ENCODE data around the gene CYP2C8. TPM values are rescaled to one million over a fixed set of nuclear protein-coding genes. Genes with fewer than 3 reads are reported as not detected.
"Not testable (repeated sequence)": the region's sequence is repeated elsewhere in the genome, so short reads cannot be mapped to it uniquely, and the experiment has no call there.

Gene CYP2C8
- total RNA-seq, result under 1 TPM; 0.24 to 0.51 (median 0.41) TPM

DNA sequence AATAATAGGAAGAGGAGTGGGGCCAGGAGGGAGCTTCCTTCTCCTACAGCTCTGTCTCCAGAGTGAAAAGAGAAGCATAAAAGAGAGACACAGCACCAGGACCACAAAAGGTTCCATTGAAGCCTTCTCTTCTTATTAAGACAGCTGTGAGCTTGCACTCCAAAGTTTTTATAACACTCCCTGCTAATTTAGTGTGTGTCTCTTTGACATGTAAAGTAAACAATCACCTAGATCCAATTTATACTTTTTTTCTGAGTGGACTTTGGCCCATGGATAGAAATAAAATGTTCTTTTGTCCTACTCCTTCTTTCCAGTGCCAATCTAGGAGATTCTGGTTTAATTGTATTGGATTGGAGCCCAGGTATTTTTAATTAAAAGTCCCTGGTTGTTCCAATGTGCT, at the start of gene CYP2C8:
Gene CYP2C8 (minus strand): TSS at position 212 of the 400 bp plus-strand sequence. CDS start 95 bp downstream, at position 117.
- no peak within 1 kb of the TSS for H3K4me3 Mint-ChIP-seq

DNA sequence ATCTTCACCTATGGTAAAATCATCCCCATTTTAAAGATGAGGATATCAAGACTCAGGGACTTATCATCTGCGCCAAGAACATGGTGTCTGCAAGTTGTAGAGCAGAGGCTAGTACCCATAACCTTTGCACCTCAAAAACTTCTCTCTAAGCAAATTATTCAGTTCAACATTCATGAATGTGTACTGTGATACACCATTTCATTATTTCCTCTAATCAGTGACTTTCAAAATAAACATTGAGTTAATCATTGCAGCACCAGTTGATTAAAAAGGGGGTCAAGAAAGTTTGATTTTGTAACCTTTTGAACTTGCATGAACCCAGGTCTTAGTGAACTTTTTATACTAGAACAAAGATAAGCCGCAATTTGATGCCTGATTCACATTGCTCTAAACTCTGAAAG, 47.6 kb upstream of the CYP2C8 start:
- no peak for ATAC-seq
- peaks cover 2% of the 10 kb centered on the region for H3K27me3 Mint-ChIP-seq (ENCODE audit: low read depth)

More for the DNA sequence above, at the start of gene CYP2C8:
- no peaks in the 10 kb centered on the region for H3K4me1 Mint-ChIP-seq (ENCODE audit: low read depth)
- H3K9me3 Mint-ChIP-seq, result peaks cover 5% of the 10 kb centered on the region
- no peak for DNase-seq
- no peak for ATAC-seq
- H3K36me3 Mint-ChIP-seq (ENCODE audit: insufficient read depth), result no peaks in the 10 kb centered on the region
- no peaks in the 10 kb centered on the region for H3K27me3 Mint-ChIP-seq (ENCODE audit: low read depth)

GRCh38 chr10:95110823-95111222, 41.5 kb upstream of the CYP2C8 start:
- not testable (repeated sequence) for H3K27me3 Mint-ChIP-seq (ENCODE audit: low read depth); ATAC-seq

More for the DNA sequence above, 47.6 kb upstream of the CYP2C8 start:
- H3K36me3 Mint-ChIP-seq (ENCODE audit: insufficient read depth), result no peaks in the 10 kb centered on the region
- no peak for DNase-seq
- H3K9me3 Mint-ChIP-seq, result peaks cover 13% of the 10 kb centered on the region
- H3K4me3 Mint-ChIP-seq, result no peak overlapping the region
- H3K4me1 Mint-ChIP-seq (ENCODE audit: low read depth), result no peaks in the 10 kb centered on the region

GRCh38 chr10:95097805-95098204, 28.5 kb upstream of the CYP2C8 start:
- H3K4me3 Mint-ChIP-seq, result no peak overlapping the region
- no peaks in the 10 kb centered on the region for H3K27me3 Mint-ChIP-seq (ENCODE audit: low read depth)
- H3K4me1 Mint-ChIP-seq (ENCODE audit: low read depth), result no peaks in the 10 kb centered on the region
- H3K9me3 Mint-ChIP-seq, result peaks cover 4% of the 10 kb centered on the region
- ATAC-seq (no peak), DNase-seq (no peak)
- H3K36me3 Mint-ChIP-seq (ENCODE audit: insufficient read depth), result no peaks in the 10 kb centered on the region

More at GRCh38 chr10:95110823-95111222, 41.5 kb upstream of the CYP2C8 start:
- DNase-seq; H3K36me3 Mint-ChIP-seq (ENCODE audit: insufficient read depth); H3K4me1 Mint-ChIP-seq (ENCODE audit: low read depth); H3K4me3 Mint-ChIP-seq; H3K9me3 Mint-ChIP-seq: not testable (repeated sequence)

- no peaks in the 10 kb centered on the region for H3K4me1 Mint-ChIP-seq (ENCODE audit: low read depth)
- no peak overlapping the region for H3K4me3 Mint-ChIP-seq
- no peaks in the 10 kb centered on the region for H3K27me3 Mint-ChIP-seq (ENCODE audit: low read depth)
- DNase-seq (no peak), ATAC-seq (no peak)
- H3K9me3 Mint-ChIP-seq, result peaks cover 4% of the 10 kb centered on the region
- H3K36me3 Mint-ChIP-seq (ENCODE audit: insufficient read depth), result no peaks in the 10 kb centered on the region
Measured at GRCh38 chr10:95096143-95096542, 26.8 kb upstream of the CYP2C8 start.

DNA sequence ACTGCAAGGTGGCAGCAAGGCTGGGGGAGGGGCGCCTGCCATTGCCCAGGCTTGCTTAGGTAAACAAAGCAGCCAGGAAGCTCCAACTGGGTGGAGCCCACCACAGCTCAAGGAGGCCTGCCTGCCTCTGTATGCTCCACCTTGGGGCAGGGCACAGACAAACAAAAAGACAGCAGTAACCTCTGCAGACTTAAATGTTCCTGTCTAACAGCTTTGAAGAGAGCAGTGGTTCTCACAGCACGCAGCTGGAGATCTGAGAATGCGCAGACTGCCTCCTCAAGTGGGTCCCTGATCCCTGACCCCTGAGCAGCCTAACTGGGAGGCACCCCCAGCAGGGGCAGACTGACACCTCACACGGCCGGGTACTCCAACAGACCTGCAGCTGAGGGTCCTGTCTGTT, 10.3 kb upstream of the CYP2C8 start:
- not testable (repeated sequence) for H3K9me3 Mint-ChIP-seq; ATAC-seq; H3K4me1 Mint-ChIP-seq (ENCODE audit: low read depth)

DNA sequence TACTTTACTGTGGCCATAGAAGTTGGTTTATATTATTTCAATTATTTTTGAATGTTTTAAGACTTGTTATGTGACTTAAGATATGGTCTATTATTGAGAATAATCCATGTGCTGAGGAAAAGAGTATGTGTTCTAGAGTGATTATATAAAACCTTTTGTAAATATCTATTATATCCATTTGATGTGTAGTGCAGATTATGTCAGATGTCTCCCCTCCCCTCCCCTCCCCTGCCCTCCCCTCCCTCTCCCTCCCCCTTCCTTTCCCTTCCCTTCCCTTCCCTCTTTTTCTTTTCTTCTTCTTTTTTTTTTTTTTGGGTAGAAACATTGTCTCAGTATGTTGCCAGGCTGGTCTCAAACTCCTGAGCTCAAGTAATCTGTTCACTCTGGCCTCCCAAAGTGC, 8.3 kb upstream of the CYP2C8 start:
- H3K4me1 Mint-ChIP-seq (ENCODE audit: low read depth), result no peaks in the 10 kb centered on the region
- no peaks in the 10 kb centered on the region for H3K9me3 Mint-ChIP-seq
- no peak for DNase-seq
- no peaks in the 10 kb centered on the region for H3K27me3 Mint-ChIP-seq (ENCODE audit: low read depth)
- ATAC-seq, result no peak
- no peaks in the 10 kb centered on the region for H3K36me3 Mint-ChIP-seq (ENCODE audit: insufficient read depth)
- H3K4me3 Mint-ChIP-seq, result no peak overlapping the region

More for the DNA sequence above, 10.3 kb upstream of the CYP2C8 start:
- H3K27me3 Mint-ChIP-seq (ENCODE audit: low read depth); DNase-seq; H3K36me3 Mint-ChIP-seq (ENCODE audit: insufficient read depth); H3K4me3 Mint-ChIP-seq: not testable (repeated sequence)

GRCh38 chr10:95071107-95071660, 1.9 kb upstream of the CYP2C8 start:
- ATAC-seq (no peak), DNase-seq (no peak)
- H3K4me1 Mint-ChIP-seq (ENCODE audit: low read depth), result no peaks in the 10 kb centered on the region
- H3K36me3 Mint-ChIP-seq (ENCODE audit: insufficient read depth), result no peaks in the 10 kb centered on the region
- no peak overlapping the region for H3K4me3 Mint-ChIP-seq
- H3K9me3 Mint-ChIP-seq, result peaks cover 5% of the 10 kb centered on the region
- no peaks in the 10 kb centered on the region for H3K27me3 Mint-ChIP-seq (ENCODE audit: low read depth)

DNA sequence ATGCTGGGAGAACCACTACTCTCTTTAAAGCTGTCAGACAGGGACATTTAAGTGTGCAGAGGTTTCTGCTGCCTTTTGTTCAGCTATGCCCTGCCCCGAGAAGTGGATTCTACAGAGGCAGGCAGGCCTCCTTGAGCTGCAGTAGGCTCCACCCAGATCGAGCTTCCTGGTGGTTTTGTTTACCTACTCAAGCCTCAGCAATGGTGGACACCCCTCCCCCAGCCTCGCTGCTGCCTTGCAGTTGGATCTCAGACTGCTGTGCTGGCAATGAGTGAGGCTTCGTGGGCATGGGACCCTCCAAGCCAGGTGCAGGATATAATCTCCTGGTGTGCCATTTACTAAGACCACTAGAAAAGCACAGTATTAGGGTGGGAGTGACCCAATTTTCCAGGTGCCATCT, 5.2 kb downstream of the CYP2C8 start:
- H3K36me3 Mint-ChIP-seq (ENCODE audit: insufficient read depth); DNase-seq; ATAC-seq; H3K9me3 Mint-ChIP-seq; H3K4me1 Mint-ChIP-seq (ENCODE audit: low read depth); H3K4me3 Mint-ChIP-seq; H3K27me3 Mint-ChIP-seq (ENCODE audit: low read depth): not testable (repeated sequence)

DNA sequence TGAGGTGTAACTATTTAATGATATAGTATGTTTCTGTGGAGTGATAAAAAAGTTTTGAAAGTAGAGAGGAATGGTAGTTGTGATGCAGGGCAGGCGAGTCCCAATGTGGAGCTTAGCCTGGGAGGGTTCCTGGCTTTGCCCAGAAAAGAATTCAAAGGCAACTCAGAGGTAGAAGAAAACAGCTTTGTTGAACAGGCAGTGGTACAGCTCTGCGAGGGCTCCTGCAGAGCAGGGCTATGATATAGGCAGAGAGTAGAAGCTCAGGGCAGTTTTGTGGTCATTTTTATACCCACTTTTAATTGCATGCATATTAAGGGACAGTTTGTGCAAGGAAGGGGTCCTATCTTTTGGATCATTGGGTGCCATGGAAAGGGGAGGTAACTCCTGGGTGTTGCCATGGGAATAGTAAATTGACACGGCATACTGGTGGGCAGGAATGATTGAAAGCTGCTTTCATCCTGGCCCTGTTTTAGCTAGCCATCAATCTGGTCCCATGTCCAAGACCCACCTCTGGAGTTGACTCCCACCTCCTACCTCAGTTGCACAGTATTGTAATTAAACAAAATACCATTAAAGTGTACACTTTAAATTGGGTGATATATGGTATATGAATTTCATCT, 12.4 kb downstream of the CYP2C8 start:
- DNase-seq, result no peak
- Mint-ChIP-seq H3K36me3 (ENCODE audit: insufficient read depth) (no peaks in the 10 kb centered on the region), H3K27me3 (ENCODE audit: low read depth) (no peaks in the 10 kb centered on the region), H3K4me1 (ENCODE audit: low read depth) (no peaks in the 10 kb centered on the region), H3K9me3 (no peaks in the 10 kb centered on the region), H3K4me3 (no peak overlapping the region)
- ATAC-seq, result no peak

GRCh38 chr10:95049919-95050318, 19.4 kb downstream of the CYP2C8 start:
- no peak for ATAC-seq
- H3K36me3 Mint-ChIP-seq (ENCODE audit: insufficient read depth), result no peaks in the 10 kb centered on the region
- H3K27me3 Mint-ChIP-seq (ENCODE audit: low read depth), result no peaks in the 10 kb centered on the region
- no peak overlapping the region for H3K4me3 Mint-ChIP-seq
- H3K9me3 Mint-ChIP-seq, result no peaks in the 10 kb centered on the region
- no peaks in the 10 kb centered on the region for H3K4me1 Mint-ChIP-seq (ENCODE audit: low read depth)
- DNase-seq, result no peak

GRCh38 chr10:95048206-95048605, 21.1 kb downstream of the CYP2C8 start:
- DNase-seq, result no peak
- Mint-ChIP-seq H3K9me3 (no peaks in the 10 kb centered on the region), H3K4me3 (no peak overlapping the region), H3K4me1 (ENCODE audit: low read depth) (no peaks in the 10 kb centered on the region), H3K27me3 (ENCODE audit: low read depth) (no peaks in the 10 kb centered on the region), H3K36me3 (ENCODE audit: insufficient read depth) (no peaks in the 10 kb centered on the region)
- no peak for ATAC-seq

GRCh38 chr10:95039281-95039680, 30.0 kb downstream of the CYP2C8 start:
- H3K4me3 Mint-ChIP-seq, result no peak overlapping the region

DNA sequence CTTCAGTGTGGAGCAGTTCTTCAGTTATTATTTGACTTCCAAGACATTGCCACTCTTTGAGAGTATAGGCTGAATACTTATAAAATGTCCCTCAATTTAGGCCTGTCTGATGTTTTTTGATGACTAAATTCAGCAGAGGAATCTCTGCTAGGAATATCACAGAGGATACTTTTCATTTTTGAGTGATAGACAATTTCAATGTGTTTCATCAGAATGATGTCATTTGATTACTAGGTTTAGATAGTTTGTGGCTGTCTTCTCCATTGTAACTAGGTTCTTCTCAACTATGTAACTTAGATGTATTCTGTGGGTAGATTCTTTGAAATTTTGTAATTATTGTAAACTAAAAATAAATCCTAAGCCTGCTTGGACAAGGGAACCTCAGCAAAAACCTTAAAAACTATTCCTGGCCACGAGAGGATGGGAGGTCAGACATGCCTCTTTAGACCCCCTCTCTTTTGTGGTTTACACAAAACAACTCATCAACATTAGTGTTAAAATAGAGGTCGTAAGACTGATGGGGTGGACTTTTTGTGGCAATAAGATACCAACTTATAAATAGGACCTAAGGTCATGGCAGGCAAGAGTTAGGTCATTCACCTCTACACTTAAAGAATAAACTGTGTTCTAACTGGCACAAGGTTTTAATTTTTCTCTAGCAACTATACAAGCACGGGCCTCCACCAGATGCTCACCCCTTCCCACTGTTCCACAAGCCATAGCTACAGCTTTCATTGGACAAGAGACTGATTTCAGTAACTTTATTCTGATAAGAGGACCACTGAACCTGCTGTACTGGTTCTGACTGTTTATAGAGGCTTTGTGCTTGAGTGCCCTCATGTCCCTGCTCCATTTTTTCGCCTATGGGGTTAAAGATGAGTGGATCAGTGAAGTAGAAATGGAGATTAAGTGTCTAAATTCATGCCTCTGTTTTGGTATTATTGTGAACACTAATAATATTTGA, 33.7 kb downstream of the CYP2C8 start:
- Mint-ChIP-seq H3K4me1 (ENCODE audit: low read depth) (no peaks in the 10 kb centered on the region), H3K36me3 (ENCODE audit: insufficient read depth) (no peaks in the 10 kb centered on the region), H3K4me3 (no peak overlapping the region), H3K9me3 (peaks cover 4% of the 10 kb centered on the region), H3K27me3 (ENCODE audit: low read depth) (no peaks in the 10 kb centered on the region)
- ATAC-seq (no peak), DNase-seq (no peak)

More at GRCh38 chr10:95039281-95039680, 30.0 kb downstream of the CYP2C8 start:
- ATAC-seq (no peak), DNase-seq (no peak)
- H3K36me3 Mint-ChIP-seq (ENCODE audit: insufficient read depth), result no peaks in the 10 kb centered on the region
- H3K4me1 Mint-ChIP-seq (ENCODE audit: low read depth), result no peaks in the 10 kb centered on the region
- peaks cover 4% of the 10 kb centered on the region for H3K9me3 Mint-ChIP-seq
- H3K27me3 Mint-ChIP-seq (ENCODE audit: low read depth), result no peaks in the 10 kb centered on the region
